HG03342 (cell line): Measurements from ENCODE around the gene TRIM40.

ENCODE experiments used
- ATAC-seq: cut with Tn5 transposase; IDR thresholded peaks from one replicate; pipeline ENCODE4 v1.9.1; 2021; ENCODE audit warnings: mild to moderate bottlenecking, moderate library complexity; ENCODE audit not compliant: unreplicated experiment

The TRIM40 gene, protein sequence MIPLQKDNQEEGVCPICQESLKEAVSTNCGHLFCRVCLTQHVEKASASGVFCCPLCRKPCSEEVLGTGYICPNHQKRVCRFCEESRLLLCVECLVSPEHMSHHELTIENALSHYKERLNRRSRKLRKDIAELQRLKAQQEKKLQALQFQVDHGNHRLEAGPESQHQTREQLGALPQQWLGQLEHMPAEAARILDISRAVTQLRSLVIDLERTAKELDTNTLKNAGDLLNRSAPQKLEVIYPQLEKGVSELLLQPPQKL

DNA sequence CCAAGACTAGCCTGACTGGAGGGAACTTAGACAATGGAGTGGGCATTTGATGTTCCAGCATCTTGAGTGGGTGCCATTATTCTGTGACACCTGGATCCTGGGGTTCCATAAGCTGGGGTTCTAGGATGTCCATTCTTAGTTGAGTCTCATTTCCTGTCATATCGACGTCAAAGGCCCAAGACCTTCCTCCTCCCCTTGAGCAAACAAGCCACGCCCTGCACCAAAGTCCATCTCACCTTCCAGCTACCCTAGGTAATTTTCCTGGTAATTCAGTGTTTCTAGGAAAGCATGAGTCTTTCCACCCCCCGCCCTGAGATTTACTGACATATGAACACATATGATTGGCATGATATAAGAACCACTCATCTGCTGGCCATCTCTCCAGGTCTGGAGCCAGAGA is at the start of gene TRIM40:
Gene TRIM40, plus strand, starts transcription at position 384 of the 400 bp plus-strand sequence. CDS start 897 bp downstream, outside the sequence.
- ATAC-seq: no peak

DNA sequence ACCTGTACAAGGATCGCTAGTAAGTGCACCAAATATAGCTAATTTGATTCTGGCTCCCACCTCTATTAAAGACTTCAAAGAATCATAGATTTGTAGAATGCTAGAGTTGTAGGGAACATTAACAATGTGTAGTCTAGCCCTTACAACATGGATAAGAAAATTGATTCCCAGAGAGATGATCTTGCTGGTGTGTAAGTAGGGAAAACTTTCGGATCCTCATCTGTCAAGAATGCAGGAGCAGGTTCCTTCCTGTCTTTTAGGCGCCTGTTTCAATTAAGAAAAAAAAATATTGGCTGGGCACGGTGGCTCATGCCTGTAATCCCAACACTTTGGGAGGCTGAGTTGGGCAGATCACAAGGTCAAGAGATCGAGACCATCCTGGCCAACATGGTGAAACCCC is 48.1 kb upstream of the TRIM40 start:
- no peak for ATAC-seq

DNA sequence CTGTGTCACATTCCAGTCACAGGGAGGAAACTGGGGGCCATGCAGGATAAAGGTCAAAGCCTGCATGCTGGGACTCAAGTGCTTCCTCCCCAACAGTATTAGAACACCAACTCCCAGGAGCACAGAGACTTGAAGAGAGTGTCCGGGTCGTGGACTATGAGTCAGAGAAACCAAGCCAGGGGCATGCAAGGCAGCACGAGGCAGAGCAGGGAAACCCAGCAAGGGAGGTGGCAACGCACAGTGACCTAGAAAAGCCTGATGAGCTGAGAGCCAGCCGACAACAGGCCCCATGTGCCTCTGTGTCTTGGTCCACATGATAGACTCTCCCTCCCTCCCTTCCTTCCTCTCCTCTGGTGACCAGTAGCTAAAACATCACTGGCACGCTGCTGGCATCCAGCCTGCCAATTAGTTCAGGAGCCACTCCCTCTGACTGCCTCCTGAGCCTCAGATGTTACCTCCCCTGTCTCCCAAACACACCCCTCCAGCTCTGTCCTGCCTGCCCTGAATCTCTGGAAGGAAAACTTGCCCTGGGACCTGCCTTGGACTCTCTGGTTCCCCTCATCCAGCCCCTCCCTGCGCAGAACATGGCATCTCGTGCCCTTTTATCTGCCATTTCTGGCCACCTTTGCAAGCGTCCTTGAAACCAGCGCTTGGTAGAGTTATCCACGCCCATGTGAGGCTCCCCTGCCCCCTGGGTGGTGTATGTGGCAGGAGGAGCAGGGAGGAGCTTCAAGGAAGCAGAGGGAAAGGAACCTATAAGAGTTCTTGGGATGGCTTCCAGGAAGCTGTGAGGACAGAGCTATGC is 44.2 kb upstream of the TRIM40 start:
- ATAC-seq: no peak

DNA sequence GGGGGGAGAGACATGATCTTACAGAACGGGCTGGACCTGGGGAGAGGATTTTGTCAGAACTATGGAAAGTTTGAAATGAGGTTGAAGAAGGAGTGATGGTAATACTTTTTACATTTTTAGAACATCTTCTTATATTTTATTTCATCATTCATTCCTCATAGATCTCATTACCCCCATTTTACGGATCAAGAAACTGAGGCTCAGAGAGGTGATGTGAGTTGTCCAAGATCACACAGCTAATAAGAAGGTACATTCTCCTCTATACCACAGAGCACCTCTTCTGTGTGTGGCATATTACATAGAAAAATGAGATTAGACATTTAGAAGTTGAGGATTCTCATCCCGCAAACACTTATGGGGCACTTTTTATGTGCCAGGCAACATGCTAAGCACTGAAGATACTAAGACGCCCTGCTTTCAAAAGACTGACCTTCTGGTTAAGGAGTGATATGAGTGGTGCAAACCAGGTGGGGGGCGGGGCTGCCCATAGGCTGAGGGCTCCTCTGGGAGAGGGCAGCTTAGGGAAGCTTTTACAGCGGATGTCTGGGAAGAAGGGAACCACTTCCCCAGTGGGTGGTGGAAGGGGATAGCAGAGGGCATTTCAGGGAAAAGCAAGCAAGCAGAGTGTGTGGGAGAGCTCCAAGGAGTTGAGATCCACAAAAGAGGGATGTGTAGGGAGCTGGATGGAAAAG is 42.9 kb upstream of the TRIM40 start:
- no peak for ATAC-seq

DNA sequence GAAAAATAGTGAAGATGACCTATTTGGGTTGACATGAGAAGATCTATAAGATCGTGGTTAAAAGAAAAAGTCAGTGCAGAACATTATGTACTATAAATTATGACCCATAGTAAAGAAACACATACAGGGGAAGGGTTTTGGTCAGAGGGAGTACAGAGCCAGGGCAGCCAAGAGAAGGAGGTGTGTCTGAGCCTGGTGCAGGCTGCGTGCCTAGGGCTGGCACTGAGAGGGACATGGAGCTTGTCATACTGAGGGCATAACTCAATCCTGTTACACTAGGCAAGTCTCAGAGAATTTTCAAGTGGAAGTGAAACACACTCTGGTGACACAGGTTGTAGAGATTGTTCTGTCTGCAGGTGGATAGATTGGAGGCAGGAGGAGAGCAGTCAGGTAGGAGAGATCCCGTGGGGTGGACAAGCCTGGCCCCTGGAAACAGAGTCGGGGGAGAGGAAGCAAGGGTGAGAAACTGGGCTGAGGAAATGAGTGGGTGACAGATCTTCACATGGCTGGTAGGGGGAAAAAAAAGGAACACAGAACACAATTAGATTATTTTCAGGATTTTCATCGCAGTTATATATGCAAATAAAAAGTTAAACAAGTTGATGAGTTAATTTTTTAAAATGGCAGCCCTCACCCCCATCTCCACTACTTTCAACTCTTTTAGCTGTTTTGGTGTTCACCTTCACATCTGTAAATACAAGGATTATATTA is 41.8 kb upstream of the TRIM40 start:
- ATAC-seq: no peak

DNA sequence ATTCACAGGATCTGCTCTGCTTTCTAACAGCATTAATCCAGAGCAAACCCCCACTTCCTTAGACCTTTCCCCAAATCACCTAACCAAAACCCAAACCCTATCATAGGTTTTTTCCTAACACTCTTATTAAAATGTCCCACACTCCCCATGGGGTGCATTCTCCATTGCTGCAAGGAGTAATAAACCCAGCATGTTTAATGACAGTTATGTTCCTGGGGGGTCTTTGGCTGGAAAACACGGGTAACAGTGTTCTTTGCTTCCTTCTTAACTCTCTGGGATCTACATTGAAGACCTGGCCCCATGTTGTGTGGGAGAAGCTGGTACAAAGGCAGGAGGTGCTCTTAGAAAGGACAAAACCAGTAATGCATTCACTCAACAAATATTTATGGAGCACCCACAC is 39.1 kb upstream of the TRIM40 start:
- no peak for ATAC-seq

DNA sequence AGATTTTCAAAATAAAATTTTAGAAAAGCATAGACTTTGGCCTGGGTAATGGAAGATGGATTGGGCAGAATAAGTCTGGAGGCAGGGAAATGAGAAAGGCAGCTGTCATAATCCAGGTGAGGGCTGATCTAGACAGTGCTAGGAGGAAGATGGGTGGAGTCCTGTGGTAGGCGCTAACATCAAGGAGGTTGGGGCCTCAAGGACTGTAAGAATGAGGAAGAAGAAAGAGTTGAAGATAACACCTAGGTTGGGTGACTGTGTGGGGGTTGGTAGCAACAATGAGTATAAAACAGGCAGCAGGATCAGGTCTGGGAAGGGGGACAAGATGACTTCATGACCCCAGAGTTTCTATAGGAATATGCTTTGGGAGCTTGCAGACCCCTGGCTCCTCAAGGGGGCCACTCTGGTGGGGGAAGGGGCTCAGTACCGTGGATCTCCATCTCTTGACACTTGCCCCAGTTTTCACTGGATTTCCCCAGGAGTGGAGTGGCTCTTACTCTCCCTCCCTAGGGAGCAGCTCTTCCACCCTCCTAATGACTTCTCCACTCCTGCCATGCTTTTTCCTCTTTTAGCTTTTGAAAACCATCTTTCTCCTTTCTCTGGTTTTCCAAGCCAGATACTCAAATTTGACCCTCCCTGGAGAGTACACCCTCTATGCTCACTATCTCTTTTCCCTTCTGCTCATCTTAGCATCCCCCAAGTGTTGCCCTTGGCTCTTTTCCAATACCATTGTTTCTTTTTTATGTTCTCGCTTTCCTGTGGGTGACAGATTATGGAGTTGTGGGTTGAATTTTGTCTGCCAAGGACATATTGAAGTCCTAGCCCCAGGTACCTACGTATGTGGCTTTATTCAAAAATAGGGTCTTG is 37.8 kb upstream of the TRIM40 start:
- ATAC-seq: no peak

DNA sequence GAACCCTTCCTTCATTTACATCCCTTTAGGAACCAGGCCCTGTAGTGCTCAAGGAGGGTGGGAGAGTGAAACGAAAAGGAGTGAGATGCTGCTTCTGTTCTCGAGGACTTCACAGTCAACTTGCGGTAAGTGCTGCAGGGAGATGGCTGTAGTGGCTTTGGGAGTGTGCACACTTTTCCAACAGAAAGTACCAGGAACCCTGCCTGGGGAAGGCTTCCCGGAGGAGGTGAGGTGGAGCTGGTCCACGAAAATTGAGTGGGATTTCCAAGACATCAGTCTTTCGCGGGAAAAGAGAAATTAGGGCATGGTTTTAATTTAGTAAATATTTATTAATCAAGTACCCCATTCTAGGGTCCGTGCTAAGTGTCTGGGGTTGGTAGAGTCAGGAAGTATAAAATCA is 35.8 kb upstream of the TRIM40 start:
- no peak for ATAC-seq

DNA sequence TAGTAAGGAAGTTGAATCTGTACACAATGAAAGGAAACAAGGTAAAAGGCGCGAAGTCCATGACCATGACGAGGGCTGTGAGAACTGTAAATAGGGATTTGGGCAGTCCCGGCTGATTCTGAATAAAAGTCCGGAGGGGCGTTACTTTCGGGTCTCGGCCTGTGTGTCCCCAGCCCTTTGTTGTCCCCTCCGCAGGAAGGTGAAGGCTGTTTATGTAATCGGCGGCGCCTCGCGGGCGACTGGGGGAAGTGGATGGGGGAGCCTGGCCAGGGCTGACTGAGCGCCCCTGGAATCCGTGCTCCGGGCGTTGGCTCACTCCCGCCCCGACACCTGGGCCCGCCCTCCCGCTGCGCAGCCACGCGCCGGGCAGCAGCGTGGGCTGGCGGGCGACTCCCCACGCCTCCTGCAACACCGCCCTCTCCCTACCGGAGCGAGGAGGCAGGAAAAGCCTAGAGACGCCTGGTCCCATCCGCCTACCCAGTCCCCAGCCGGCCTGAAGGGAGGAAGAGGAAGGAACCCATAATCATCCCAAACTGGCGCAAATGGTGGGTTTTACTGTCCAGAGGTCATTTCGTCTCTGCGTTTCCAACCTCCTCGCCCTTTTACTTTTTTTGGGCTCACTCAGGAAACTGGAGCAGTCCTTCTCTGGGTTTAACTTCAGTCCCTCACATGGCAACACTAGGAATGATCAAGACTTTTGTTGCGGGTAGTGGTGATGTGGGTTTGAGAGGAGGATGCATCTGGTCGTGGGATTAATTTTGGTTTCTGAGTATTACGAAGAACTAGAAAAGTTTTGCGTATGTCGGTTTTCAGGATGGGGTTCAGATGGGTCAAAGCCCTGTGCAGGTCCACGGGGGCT is 35.1 kb upstream of the TRIM40 start:
- no peak for ATAC-seq

DNA sequence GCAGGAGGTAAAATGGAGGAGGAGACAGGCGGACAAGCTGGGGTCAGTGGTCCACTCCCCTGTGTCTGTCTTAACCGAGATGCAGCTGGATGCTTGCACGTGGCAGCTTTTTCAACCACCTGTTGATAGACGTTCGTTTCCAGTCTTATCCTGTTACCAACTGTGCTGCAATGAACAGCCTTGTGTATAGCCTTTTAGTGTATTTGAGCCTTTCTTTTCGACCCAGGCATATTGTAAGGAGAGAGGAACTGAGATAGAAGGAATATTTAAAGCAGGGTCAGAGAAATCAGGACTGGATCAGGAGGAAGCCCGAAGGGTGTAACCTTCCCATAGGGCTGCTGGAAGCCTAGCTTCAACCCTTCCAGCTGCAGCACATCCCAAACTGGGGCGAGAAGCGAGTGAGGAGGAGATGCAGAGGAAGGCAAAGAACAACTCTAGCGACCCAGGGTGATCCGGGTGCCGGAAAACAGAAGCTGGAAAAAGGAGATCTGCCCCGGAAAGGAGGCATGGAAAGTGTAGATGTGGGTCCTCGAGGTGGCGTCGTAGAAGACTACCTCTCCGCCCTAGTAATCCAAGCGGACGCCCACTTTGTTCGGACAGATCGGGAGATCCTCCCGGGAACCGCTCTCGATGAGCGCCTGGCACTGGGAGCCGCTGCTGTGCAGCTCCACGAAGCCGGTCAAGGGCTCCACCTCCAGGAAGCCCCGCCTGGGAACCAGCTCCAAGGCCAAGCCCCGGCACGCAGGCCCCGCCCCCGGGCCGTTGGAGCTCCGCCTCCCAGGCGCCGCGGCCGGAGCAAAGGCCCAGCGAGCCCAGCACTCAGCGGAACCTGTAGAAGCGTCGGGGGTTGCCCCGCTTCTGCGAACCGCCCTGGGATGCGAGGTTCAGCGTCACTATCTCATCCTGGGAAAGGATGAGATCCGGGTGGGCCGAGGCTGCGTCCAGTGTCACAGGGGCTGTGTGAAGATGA is 34.2 kb upstream of the TRIM40 start:
- ATAC-seq: peak; percentile 69

DNA sequence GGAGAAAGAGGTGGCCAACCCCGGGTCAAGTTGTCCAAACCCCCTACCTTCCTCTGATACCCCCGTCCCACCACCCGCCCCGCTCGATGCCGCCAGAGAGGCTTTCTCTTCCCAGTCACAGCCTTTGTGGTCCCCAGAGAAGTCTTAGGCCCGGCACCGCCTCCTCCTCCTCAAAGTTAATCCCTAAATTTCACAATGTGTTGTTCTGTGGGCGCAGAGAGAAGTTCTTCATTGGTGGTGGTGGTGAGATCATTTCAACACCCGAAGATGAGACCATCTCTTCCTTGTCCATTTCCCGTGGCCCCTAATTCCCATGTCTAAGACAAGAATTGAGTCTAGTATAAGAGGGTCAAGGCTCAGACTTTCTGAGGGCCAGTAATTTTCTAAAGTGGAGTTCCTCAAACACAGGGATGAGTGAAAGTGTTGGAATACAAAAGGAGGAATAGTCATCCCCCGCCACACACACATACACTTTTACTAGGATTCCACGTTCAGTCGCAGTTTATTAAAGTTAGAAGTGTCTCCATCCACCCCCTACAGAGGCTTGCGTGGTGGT is 33.4 kb upstream of the TRIM40 start:
- no peak for ATAC-seq

DNA sequence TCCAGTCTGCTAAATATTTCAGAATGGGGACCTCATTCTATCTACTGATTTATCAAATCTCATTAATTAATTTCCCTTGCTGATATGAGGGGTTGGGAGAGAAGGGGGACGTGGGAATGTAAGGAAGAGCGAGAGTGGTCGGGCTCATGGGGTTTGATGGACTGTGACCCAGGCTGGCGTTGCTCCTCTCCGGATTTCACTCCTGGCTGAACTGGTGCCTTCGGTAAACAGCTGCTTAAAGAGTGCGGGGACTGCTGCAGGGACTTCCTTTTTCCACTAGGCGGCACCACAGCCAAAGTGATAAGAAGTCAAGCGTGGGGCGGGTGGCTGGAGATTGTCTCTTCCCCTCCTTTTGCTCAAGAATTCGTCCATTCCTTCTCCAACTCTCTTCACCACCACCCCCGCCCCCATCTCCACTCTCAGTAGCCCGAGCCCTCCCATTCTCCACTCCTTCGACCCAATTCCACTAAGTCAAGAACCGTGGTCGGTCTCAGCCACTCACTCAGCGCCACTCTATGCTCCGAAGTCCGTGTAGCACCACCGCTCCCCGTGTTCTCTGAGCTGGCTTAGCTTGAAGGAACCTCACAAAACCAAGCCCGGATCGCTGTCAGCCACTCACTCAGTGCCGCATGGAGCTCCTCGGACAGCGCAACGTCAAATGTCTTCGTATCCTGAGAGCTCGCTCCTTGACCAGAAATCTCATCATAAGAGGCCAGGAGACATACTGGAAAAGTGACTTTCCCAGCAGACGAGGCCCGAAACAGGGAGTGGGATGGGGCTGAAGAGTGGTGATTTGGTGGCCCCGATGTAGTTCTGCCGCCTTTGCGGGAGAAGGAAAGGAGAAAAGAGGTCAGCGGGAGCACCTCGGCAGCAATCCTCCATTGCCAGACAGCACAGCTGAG is 32.7 kb upstream of the TRIM40 start:
- ATAC-seq: peak; percentile 57

DNA sequence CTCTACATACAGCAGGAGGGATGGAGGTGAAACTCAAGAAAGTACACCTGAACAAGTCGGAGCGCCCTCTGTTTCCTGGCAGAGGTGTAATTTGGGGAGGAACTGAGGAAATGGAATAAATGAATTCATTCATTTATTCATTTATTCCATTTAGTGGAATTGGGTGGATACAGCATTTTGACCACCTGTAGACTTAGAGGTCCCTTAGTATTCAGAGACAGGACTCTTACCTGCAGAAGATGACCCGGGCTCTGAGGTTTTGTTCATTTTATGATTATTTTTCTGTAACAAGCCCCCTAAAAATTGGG is 32.1 kb upstream of the TRIM40 start:
- ATAC-seq: no peak

DNA sequence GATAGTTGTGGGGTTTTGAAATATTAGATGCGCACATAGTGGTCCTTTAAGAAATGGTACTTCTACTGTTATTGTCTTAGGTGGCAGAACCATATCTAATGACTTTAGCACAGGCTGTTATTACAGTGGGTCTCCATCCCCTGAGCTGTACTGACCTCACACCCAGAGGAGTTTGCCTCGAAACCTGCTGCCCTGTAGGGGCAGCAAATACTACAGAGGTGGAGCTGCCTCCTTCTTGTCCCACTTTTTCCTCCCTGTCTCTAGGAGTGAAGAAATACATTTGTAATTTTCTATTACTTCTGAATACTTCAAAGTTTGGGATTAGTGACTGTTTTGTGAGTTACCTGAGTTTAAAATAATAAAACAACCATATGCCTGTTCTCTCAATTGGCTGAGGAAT is 31.3 kb upstream of the TRIM40 start:
- no peak for ATAC-seq

DNA sequence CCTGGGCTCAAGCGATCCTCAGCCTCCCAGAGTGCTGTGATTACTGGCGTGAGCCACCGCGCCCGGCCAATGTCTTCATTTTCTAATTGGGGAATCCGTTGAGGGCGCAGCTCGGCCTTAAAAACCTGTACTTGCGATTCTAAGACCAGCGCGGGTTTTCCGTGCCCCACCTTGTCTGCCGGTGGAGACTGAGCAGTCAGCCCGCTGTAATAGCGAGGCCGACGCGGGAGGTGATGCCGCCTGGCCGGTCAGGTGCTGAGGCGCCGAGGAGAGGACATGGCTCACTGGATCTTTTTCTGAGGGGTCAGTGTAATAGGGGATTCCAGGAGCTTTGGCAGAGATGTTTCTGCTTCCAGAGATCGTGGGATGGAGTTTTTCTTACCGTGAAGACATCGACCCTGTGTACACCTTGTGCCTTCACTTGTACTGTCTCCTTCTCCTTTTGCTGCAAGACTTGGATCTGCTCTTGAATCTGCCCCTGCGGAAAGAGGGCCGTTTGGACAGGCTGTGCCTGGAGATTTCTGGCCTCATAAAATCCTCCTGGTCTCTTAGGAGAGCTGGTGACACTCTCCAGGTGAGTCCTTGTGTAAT is 24.6 kb upstream of the TRIM40 start:
- ATAC-seq: no peak

DNA sequence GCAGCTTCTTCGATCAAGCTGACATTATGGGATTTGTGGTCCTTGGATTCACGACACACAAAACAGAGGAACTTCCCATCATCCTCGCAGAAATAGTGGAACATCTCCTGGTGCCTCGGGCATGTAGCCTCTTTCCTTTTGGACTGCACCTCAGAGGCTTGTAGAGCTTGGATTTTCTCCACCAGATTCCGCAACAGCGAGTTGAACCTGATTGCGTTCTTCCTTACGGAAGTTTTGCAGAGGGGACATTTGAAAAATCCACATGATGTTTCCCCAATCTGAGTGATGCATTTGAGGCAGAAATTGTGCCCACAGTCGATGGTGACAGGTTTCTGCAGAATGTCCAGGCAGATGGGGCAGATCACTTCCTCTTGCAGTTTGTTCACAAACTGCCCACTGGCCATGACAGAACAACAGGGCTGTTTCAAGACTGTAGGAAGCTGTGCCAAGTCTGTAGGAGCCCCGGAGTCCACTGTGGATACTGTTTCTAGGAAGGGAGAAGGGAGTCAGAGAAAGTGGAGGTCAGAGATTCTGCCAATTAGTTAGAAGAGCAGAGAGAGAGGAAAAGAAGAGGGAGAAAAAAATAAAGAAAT is 23.4 kb upstream of the TRIM40 start:
- ATAC-seq: no peak
